ENCODE measurements around the gene OPHN1.

The OPHN1 gene

GRCh38 chrX:68254738-68255645, 178.3 kb downstream of the OPHN1 start:
- H3K27ac Mint-ChIP-seq = no peak overlapping the region
- H3K27me3 Mint-ChIP-seq = no peaks in the 10 kb centered on the region
- no peak overlapping the region for H3K4me3 Mint-ChIP-seq
- no peak for DNase-seq
- no peaks in the 10 kb centered on the region for H3K4me1 Mint-ChIP-seq
- no peaks in the 10 kb centered on the region for H3K9me3 Mint-ChIP-seq
- no peak for ATAC-seq

- no peak overlapping the region for H3K27ac Mint-ChIP-seq
Observed at GRCh38 chrX:68252664-68253063, 180.6 kb downstream of the OPHN1 start.

GRCh38 chrX:68249903-68250302, 183.4 kb downstream of the OPHN1 start:
- Mint-ChIP-seq H3K27me3 (no peaks in the 10 kb centered on the region), H3K9me3 (no peaks in the 10 kb centered on the region), H3K4me3 (no peak overlapping the region), H3K27ac (no peak overlapping the region), H3K4me1 (no peaks in the 10 kb centered on the region)
- ATAC-seq (no peak), DNase-seq (no peak)

More at GRCh38 chrX:68252664-68253063, 180.6 kb downstream of the OPHN1 start:
- H3K27me3 Mint-ChIP-seq = no peaks in the 10 kb centered on the region
- DNase-seq (no peak), ATAC-seq (no peak)
- H3K4me1 Mint-ChIP-seq = no peaks in the 10 kb centered on the region
- H3K9me3 Mint-ChIP-seq = no peaks in the 10 kb centered on the region
- no peak overlapping the region for H3K4me3 Mint-ChIP-seq

- no peak overlapping the region for H3K27ac Mint-ChIP-seq
- no peak for DNase-seq
- no peaks in the 10 kb centered on the region for H3K9me3 Mint-ChIP-seq
- ATAC-seq = no peak
- no peaks in the 10 kb centered on the region for H3K4me1 Mint-ChIP-seq
- H3K4me3 Mint-ChIP-seq = no peak overlapping the region
- no peaks in the 10 kb centered on the region for H3K27me3 Mint-ChIP-seq
Observed at GRCh38 chrX:68249401-68249831, 183.9 kb downstream of the OPHN1 start.

GRCh38 chrX:68238568-68238967, 194.7 kb downstream of the OPHN1 start:
- DNase-seq = no peak
- Mint-ChIP-seq H3K27me3 (no peaks in the 10 kb centered on the region), H3K4me3 (no peak overlapping the region), H3K27ac (no peak overlapping the region), H3K4me1 (no peaks in the 10 kb centered on the region), H3K9me3 (no peaks in the 10 kb centered on the region)
- ATAC-seq = no peak

- H3K4me1 Mint-ChIP-seq = no peaks in the 10 kb centered on the region
- DNase-seq (no peak), ATAC-seq (no peak)
- H3K27me3 Mint-ChIP-seq = no peaks in the 10 kb centered on the region
- H3K4me3 Mint-ChIP-seq = no peak overlapping the region
- no peaks in the 10 kb centered on the region for H3K9me3 Mint-ChIP-seq
- no peak overlapping the region for H3K27ac Mint-ChIP-seq
Observed at GRCh38 chrX:68234171-68234910, 199.0 kb downstream of the OPHN1 start.

GRCh38 chrX:68232206-68232605, 201.1 kb downstream of the OPHN1 start:
- Mint-ChIP-seq H3K9me3 (no peaks in the 10 kb centered on the region), H3K27ac (no peak overlapping the region), H3K4me1 (no peaks in the 10 kb centered on the region), H3K27me3 (no peaks in the 10 kb centered on the region), H3K4me3 (no peak overlapping the region)
- no peak for ATAC-seq
- no peak for DNase-seq

- H3K4me1 Mint-ChIP-seq = no peaks in the 10 kb centered on the region
- H3K9me3 Mint-ChIP-seq = no peaks in the 10 kb centered on the region
- ATAC-seq = no peak
- no peak for DNase-seq
- H3K4me3 Mint-ChIP-seq = no peak overlapping the region
- no peaks in the 10 kb centered on the region for H3K27me3 Mint-ChIP-seq
- no peak overlapping the region for H3K27ac Mint-ChIP-seq
Observed at GRCh38 chrX:68209008-68209407, 224.3 kb downstream of the OPHN1 start.

- H3K9me3 Mint-ChIP-seq = no peaks in the 10 kb centered on the region
- no peaks in the 10 kb centered on the region for H3K27me3 Mint-ChIP-seq
- DNase-seq = no peak
- H3K4me3 Mint-ChIP-seq = no peak overlapping the region
- no peak overlapping the region for H3K27ac Mint-ChIP-seq
- ATAC-seq = no peak
- no peaks in the 10 kb centered on the region for H3K4me1 Mint-ChIP-seq
Observed at GRCh38 chrX:68204521-68205038, 228.7 kb downstream of the OPHN1 start.

- Mint-ChIP-seq H3K27me3 (no peaks in the 10 kb centered on the region), H3K9me3 (no peaks in the 10 kb centered on the region), H3K4me3 (no peak overlapping the region), H3K4me1 (no peaks in the 10 kb centered on the region), H3K27ac (no peak overlapping the region)
- DNase-seq (no peak), ATAC-seq (no peak)
Observed at GRCh38 chrX:68203646-68204045, 229.6 kb downstream of the OPHN1 start.

GRCh38 chrX:68203211-68203610, 230.1 kb downstream of the OPHN1 start:
- H3K4me3 Mint-ChIP-seq = no peak overlapping the region
- no peaks in the 10 kb centered on the region for H3K4me1 Mint-ChIP-seq
- DNase-seq = no peak
- H3K27ac Mint-ChIP-seq = no peak overlapping the region
- H3K9me3 Mint-ChIP-seq = no peaks in the 10 kb centered on the region
- no peak for ATAC-seq
- H3K27me3 Mint-ChIP-seq = no peaks in the 10 kb centered on the region

- H3K27me3 Mint-ChIP-seq = no peaks in the 10 kb centered on the region
- no peaks in the 10 kb centered on the region for H3K4me1 Mint-ChIP-seq
- DNase-seq = no peak
- H3K9me3 Mint-ChIP-seq = no peaks in the 10 kb centered on the region
- no peak for ATAC-seq
- H3K4me3 Mint-ChIP-seq = no peak overlapping the region
- no peak overlapping the region for H3K27ac Mint-ChIP-seq
Observed at GRCh38 chrX:68199062-68199848, 234.0 kb downstream of the OPHN1 start.

- H3K9me3 Mint-ChIP-seq = no peaks in the 10 kb centered on the region
- H3K27ac Mint-ChIP-seq = no peak overlapping the region
- DNase-seq = peak; percentile 3 to 20
- peak; percentile 60 for ATAC-seq
- H3K27me3 Mint-ChIP-seq = no peaks in the 10 kb centered on the region
- no peaks in the 10 kb centered on the region for H3K4me1 Mint-ChIP-seq
- H3K4me3 Mint-ChIP-seq = no peak overlapping the region
Observed at GRCh38 chrX:68196939-68197791, 236.1 kb downstream of the OPHN1 start.

- no peaks in the 10 kb centered on the region for H3K4me1 Mint-ChIP-seq
- no peak overlapping the region for H3K4me3 Mint-ChIP-seq
- DNase-seq = no peak
- no peak overlapping the region for H3K27ac Mint-ChIP-seq
- H3K27me3 Mint-ChIP-seq = no peaks in the 10 kb centered on the region
- ATAC-seq = no peak
- H3K9me3 Mint-ChIP-seq = no peaks in the 10 kb centered on the region
Observed at GRCh38 chrX:68195561-68195960, 237.7 kb downstream of the OPHN1 start.

GRCh38 chrX:68193786-68194185, 239.5 kb downstream of the OPHN1 start:
- H3K4me1 Mint-ChIP-seq = no peaks in the 10 kb centered on the region
- H3K4me3 Mint-ChIP-seq = no peak overlapping the region
- no peaks in the 10 kb centered on the region for H3K9me3 Mint-ChIP-seq
- peaks cover 7% of the 10 kb centered on the region for H3K27me3 Mint-ChIP-seq
- DNase-seq (no peak), ATAC-seq (no peak)
- no peak overlapping the region for H3K27ac Mint-ChIP-seq

Measured in stimulated activated naive CD8-positive, alpha-beta T cell treated with anti-CD3 and anti-CD28 coated beads, Interleukin-15, amount 100 ng/mL, for 72 hours (primary cell).